ENCODE measurements around the gene TNFRSF21. TPM values are rescaled to one million over a fixed set of nuclear protein-coding genes. Genes with fewer than 3 reads are reported as not detected.

The TNFRSF21 gene
- total RNA-seq, 1 donor from 2014 or later, result 27.1 TPM

DNA sequence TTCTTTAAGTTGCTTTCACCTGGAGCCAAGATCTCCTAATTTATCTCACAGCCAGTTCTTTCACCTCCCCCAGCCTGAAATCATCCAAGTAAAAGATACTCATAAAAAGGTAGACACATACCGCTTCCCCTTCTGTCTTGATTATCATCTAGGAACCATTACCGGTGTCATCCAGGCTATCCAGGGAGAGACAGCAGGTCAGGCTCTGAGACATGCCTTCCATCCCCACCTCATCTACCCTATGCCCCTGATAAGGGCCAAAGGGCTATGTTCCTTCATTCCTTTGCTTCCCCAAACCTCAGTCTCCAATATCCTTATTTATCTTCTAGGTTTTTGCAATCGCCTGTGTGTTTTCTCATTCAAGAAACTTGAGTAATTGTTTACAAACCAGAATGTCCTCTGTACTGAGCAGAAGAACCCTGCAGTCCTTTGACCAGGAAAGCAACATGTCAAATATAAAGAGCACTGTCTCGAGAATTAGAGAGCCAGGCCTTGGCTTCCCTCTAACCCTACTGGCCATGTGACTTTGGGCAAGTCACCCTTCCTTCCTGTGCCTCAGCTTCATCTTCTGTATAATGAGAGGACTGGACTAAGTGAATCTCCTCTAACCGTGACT lies 41.0 kb downstream of the TNFRSF21 start:
- Mint-ChIP-seq H3K27ac (ENCODE audit: unreplicated experiment) (no peak overlapping the region), H3K27me3 (ENCODE audit: unreplicated experiment) (no peaks in the 10 kb centered on the region), H3K4me3 (ENCODE audit: unreplicated experiment) (no peak overlapping the region), H3K4me1 (ENCODE audit: low read depth, unreplicated experiment) (peaks cover 8% of the 10 kb centered on the region), H3K9me3 (ENCODE audit: unreplicated experiment) (peaks cover 6% of the 10 kb centered on the region), H3K36me3 (ENCODE audit: unreplicated experiment) (peaks cover 7% of the 10 kb centered on the region)
- DNase-seq, result no peak
- TF ChIP-seq, protein P1, sequence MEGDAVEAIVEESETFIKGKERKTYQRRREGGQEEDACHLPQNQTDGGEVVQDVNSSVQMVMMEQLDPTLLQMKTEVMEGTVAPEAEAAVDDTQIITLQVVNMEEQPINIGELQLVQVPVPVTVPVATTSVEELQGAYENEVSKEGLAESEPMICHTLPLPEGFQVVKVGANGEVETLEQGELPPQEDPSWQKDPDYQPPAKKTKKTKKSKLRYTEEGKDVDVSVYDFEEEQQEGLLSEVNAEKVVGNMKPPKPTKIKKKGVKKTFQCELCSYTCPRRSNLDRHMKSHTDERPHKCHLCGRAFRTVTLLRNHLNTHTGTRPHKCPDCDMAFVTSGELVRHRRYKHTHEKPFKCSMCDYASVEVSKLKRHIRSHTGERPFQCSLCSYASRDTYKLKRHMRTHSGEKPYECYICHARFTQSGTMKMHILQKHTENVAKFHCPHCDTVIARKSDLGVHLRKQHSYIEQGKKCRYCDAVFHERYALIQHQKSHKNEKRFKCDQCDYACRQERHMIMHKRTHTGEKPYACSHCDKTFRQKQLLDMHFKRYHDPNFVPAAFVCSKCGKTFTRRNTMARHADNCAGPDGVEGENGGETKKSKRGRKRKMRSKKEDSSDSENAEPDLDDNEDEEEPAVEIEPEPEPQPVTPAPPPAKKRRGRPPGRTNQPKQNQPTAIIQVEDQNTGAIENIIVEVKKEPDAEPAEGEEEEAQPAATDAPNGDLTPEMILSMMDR (IDR thresholded peaks at IDR 0.05; ENCODE audit: partially characterized antibody, unreplicated experiment), result no peak

DNA sequence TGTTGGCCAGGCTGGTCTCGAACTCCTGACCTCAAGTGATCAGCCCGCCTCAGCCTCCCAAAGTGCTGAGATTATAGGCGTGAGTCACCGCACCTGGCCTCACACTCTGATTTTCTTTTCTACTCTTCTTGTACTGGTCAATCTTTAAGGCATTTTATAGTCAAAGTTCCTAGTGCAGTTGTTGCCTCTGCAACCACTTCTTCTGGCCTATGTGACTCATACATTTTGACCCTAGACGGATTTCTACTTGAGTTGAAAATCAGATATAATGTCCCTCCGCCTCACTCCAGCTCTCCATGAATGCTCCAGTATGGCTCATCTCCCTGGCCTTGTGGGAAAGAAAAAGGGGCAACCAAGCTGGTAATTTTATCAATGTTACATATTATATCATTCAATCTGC lies 42.4 kb downstream of the TNFRSF21 start:
- H3K27ac Mint-ChIP-seq (ENCODE audit: unreplicated experiment), result no peak overlapping the region

DNA sequence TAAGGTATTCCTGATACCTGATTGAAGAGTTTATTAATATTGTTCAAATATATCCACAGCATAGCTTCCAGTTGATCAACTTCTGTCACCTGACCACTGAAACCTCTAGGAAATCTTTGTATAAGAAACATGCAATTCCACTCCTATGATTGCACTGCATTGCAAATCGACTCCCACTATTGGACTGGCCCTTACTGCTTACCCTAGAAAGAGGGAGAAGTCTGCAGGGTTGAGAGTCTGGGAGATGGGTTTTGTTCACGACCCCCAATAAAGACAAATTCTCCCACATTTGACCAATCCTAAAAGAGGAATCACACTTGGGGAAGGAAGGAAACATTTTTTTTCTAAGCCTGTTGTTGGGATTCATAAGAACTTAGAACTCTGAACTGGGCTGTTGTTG lies 43.7 kb downstream of the TNFRSF21 start:
- Mint-ChIP-seq H3K4me3 (ENCODE audit: unreplicated experiment) (no peak overlapping the region), H3K27ac (ENCODE audit: unreplicated experiment) (no peak overlapping the region), H3K27me3 (ENCODE audit: unreplicated experiment) (peaks cover under 1% of the 10 kb centered on the region), H3K9me3 (ENCODE audit: unreplicated experiment) (no peaks in the 10 kb centered on the region), H3K4me1 (ENCODE audit: low read depth, unreplicated experiment) (no peaks in the 10 kb centered on the region), H3K36me3 (ENCODE audit: unreplicated experiment) (peaks cover 7% of the 10 kb centered on the region)
- no peak for DNase-seq
- TF ChIP-seq, protein P1 (IDR thresholded peaks at IDR 0.05; ENCODE audit: partially characterized antibody, unreplicated experiment), result no peak

More for the DNA sequence above, 42.4 kb downstream of the TNFRSF21 start:
- H3K4me1 Mint-ChIP-seq (ENCODE audit: low read depth, unreplicated experiment), result peaks cover 4% of the 10 kb centered on the region
- peaks cover 7% of the 10 kb centered on the region for H3K36me3 Mint-ChIP-seq (ENCODE audit: unreplicated experiment)
- H3K27me3 Mint-ChIP-seq (ENCODE audit: unreplicated experiment), result no peaks in the 10 kb centered on the region
- peaks cover 2% of the 10 kb centered on the region for H3K9me3 Mint-ChIP-seq (ENCODE audit: unreplicated experiment)
- DNase-seq, result no peak
- H3K4me3 Mint-ChIP-seq (ENCODE audit: unreplicated experiment), result no peak overlapping the region
- TF ChIP-seq, protein P1 (IDR thresholded peaks at IDR 0.05; ENCODE audit: partially characterized antibody, unreplicated experiment), result no peak

DNA sequence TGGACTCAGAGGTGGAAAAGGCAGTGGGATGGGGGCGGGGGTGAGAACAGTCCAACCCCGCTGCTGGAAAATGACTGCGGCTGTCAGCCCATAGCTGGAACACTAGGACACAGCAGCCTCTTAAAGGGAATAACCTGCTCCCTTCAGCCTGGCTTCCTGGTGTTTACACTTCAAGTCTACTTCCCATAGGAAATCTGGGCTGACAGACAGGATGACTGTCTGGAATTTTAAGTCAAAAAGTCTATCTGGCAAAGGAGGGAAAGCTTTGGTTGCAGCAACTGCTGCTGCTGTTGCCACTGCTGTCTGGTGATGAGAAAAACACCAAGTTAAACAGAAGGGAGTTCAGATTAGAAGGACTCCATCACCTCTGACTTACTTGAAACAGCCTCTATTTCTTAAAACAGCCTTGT lies 44.9 kb downstream of the TNFRSF21 start:
- H3K4me1 Mint-ChIP-seq (ENCODE audit: low read depth, unreplicated experiment), result no peaks in the 10 kb centered on the region
- H3K4me3 Mint-ChIP-seq (ENCODE audit: unreplicated experiment), result no peak overlapping the region
- DNase-seq, result no peak
- no peak overlapping the region for H3K27ac Mint-ChIP-seq (ENCODE audit: unreplicated experiment)
- TF ChIP-seq, protein P1 (IDR thresholded peaks at IDR 0.05; ENCODE audit: partially characterized antibody, unreplicated experiment), result no peak
- peaks cover 7% of the 10 kb centered on the region for H3K36me3 Mint-ChIP-seq (ENCODE audit: unreplicated experiment)
- peaks cover 3% of the 10 kb centered on the region for H3K27me3 Mint-ChIP-seq (ENCODE audit: unreplicated experiment)
- no peaks in the 10 kb centered on the region for H3K9me3 Mint-ChIP-seq (ENCODE audit: unreplicated experiment)

DNA sequence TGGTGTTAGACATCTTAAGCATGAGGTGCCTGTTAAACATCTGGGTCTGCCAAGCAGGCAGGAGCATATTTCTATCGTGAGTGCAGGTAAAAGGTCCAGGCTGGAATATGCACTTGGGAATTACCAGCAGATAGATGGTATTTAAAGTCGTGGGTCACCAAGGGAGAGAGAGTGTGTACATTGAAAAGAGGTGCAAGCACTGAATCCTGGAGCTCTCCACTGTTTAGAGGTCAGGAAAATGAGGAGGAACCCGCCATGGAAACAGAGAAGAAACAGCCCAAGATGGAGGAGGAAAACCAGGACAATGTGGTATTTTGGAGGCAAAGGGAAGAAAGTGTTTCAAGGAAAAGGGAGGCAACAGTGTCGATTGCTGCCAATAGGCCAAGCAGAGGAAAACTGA lies 46.4 kb downstream of the TNFRSF21 start:
- Mint-ChIP-seq H3K4me3 (ENCODE audit: unreplicated experiment) (no peak overlapping the region), H3K4me1 (ENCODE audit: low read depth, unreplicated experiment) (no peaks in the 10 kb centered on the region), H3K9me3 (ENCODE audit: unreplicated experiment) (no peaks in the 10 kb centered on the region), H3K27ac (ENCODE audit: unreplicated experiment) (no peak overlapping the region), H3K27me3 (ENCODE audit: unreplicated experiment) (peaks cover 3% of the 10 kb centered on the region), H3K36me3 (ENCODE audit: unreplicated experiment) (no peaks in the 10 kb centered on the region)
- TF ChIP-seq, protein P1 (IDR thresholded peaks at IDR 0.05; ENCODE audit: partially characterized antibody, unreplicated experiment), result no peak
- DNase-seq, result no peak
